CD4-positive, alpha-beta T cell treated with Interleukin-1 beta for 1 hour (primary cell): ENCODE measurements around the gene PCNP.
A peak's percentile ranks its signal among the peaks of the same experiment; 100 is the strongest.
"Not testable (repeated sequence)": the region's sequence is repeated elsewhere in the genome, so short reads cannot be mapped to it uniquely, and the experiment has no call there.

Experiments
- DNase-seq, 2 donors: peaks; one replicate each; pipeline ENCODE4 v3.0.0-alpha.2; 2020 to 2022

Gene PCNP

DNA sequence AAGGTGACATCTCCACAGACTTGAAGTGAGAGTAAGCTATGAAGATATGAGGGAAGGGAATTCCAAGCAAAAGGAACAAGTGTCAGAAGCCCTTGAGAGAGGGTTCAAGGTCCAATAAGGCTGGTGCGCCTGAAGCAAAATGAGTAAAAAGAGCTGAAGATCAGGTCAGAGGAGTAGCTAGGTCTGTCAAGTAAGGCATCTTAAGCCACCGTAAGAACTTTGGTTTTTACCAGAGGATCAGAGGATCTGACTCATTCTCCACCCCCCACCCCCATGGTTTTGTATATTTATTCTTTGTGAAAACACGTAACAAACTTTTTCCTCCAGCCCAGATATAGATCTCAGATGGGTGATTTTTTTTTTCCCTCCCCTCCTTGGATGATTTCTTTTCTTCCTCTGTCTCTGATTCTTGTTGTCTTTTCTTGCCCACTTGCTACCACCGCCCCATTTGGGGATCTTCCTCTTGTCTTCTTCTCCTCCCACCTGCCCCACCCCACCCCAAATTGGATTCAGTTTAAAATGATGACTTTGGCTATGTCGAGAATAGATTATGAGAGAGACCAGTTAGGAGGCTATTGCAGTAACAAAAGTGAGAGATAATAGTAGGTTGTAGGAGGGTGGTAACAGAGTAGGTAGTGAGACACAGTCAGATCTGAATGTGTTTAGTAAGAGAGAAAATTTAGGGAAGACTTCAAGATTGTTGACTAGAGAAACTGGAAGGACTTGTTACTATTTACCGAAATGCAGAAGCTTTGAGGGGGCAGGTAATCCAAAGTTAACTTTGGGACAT is 6.3 kb upstream of the PCNP start:
- no peak for DNase-seq

DNA sequence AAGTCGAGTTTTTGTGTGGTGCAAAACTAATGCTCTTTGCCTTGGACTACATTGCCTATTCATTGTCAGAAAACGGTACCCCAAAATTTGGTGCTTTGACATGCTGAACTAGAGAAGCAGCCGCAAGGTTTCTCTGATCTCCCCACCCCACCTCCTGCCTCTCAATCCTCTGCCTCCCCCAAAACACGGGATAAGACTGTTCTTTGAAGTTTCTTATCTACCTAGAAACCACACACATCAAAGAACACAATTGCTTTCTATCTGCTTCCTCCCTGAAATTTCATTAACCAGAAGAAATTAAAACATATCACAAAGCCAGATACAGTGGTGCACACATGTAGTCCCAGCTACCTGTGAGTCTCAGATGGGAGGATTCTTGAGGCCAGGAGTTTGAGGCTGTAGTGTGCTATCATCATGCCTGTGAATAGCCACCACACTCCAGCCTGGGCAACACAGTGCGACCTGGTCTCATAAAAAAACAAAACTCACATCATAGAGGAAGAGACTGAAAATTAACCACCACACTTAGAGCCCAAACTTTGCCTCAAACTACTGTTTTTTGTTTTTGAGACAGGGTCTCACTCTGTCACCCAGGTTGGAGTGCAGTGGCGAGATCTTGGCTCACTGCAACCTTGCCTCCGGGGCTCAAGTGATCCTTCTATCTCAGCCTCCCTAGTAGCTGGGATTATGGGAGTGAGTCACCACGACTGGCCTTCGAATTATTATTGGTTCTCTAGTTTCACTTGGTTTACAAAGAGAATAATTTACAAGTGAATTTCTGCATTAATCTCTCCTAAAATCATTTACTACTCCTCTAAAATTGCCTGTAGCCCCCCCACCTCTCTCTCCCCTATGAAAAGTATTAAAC is 2.7 kb upstream of the PCNP start:
- peak in 1 of 2 donors; percentile 52 for DNase-seq

DNA sequence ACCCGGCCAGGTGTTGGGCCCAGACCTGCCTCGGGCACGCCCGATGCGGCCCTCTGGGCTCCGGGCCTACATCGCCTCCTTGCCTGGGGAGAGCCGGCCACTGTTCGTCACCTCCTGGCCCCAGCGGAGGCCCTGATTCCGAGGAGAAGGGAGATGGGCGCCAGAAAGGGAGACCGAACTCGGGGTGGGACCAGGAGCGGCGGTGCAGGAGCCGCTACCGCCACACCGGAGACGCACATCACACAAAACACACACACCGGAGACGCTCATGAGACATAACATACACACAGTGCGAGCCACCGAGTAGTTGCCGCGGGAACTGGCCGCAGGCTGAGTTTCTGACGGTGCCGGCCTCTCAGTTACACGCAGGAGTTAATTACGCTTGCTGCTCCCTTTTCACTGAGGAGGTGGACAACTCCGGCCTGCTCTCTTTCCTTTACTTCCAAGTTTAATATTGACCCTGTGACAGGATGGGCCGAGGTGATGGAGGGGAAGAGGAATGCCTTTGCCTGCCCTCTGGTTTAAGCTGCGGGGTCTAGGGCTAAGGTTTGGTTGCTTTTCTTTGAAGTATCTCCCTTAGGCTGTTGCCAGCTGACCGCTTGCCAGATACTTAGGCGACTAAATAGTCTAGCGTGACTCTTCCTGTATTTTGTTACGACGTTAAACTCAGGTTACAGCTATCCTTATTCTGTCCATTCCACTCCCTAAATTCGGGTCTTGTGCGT is 570 bp downstream of the PCNP start:
- peak; percentile 64 to 66 for DNase-seq

DNA sequence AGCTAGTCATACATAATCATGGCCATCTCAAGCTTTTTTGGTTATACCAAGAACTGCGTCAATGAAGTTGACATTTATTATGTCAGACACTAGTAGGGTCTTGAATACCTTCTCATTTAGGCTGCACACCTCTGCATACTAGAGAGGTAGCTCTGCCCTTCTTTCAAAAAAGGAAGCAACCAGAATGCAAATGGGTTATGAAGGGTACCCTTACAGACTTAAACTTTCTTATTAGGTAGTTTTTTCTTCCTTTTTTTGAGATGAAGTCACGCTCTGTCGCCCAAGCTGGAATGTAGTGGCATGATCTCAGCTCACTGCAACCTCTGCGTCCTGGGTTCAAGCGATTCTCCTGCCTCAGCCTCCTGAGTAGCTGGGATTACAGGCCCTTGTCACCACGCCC is 3.3 kb downstream of the PCNP start:
- DNase-seq, result no peak

DNA sequence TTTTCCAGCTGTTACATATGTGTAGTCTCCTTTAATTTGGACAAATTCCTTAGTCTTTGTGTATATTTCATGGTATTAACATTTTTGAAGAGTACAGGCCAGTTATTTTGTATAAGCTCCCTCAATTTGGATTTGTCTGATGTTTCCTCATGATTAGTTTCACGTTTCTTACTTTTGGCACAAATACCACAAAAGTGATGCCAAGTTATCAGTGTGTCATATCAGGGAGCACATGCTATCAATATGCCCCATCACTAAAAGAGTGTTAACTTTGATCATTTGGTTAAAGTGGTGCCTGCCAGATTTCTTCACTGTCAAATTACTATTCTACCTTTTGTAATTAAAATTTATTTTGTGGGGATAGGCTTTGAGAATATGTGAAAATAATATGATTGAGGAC is 14.6 kb downstream of the PCNP start:
- no peak for DNase-seq

DNA sequence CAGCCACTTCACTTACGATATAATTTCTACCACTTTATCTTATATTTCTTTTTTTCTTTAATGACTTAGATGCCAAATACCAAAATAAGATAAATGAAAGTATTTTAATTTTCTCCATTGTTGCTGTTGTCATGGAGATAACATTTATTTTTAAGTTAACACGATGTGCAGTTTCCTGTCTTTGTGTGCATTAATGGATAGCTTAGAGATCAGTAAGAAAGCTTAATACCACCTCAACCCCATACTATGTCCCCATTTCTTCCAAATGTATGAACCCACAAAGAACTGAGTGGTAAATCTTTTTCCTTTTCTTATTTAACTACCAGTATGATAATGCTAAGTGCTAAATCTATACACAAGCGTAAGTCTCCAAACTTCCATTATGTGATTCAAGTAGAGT is 17.1 kb downstream of the PCNP start:
- no peak for DNase-seq

DNA sequence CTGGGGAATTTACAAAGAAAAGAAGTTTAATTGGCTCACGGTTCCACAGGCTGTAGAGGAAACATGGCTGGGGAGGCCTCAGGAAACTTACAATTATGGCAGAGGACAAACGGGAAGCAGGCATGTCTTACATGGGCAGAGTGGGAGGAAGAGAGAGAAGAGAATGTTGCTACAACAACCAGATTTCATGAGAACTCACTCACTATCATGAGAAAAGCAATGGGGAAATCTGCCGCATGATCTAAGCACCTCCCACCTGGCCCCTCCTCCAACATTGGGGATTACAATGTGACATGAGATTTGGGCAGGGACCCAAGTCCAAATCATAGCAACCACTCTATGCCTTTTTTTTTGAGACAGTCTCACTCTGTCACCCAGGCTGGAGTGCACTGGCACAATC is 28.8 kb downstream of the PCNP start:
- DNase-seq, result no peak

DNA sequence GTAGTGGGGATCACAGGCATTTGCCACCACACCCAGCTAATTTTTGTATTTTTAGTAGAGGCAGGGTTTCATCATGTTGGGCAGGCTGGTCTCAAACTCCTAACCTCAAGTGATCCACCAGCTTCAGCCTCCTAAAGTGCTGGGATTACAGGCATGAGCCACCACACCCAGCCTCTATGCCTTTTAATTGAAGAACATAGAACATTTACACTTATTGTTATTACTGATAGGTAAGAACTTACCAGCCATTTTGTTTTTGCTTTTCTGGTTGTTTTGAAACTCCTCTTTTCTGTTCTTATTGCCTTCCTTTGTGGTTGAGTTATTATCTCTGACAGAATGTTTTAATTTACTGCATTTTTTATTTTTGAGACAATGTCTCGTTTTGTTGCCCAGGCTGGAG is 29.2 kb downstream of the PCNP start:
- DNase-seq, result no peak

DNA sequence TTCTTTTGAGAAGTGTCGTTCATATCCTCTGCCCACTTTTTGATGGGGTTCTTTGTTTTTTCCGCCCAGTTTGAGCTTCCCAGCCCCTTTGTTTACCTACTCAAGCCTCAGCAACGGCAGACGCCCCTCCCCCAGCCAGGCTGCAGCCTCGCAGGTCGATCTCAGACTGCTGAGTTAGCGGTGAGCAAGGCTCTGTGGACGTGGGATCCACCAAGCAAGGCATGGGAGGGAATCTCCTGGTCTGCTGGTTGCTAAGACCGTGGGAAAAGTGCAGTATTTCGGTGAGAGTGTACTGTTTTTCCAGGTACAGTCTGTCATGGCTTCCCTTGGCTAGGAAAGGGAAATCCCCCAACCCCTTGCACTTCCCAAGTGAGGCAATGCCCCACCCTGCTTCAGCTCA is 31.4 kb downstream of the PCNP start:
- DNase-seq, result not testable (repeated sequence)

DNA sequence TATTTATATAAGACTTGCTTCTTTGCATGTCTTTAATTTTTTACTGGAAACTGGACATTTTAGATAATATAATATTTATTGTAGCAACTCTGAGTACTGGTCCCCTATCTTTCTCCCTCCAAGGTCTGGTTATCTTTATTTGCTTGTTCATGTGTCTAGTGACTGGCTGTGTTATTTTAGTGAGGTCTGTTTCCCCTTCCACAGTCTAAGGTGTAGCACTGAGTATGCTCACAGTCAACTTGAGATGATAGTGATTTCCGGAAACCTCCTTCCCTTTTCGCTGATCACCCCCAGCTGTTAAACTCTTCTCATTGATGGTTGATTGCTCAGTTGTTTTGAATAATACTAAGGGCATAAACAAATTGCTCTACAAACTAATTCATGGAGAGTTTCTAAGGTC is 37.0 kb downstream of the PCNP start:
- no peak for DNase-seq

DNA sequence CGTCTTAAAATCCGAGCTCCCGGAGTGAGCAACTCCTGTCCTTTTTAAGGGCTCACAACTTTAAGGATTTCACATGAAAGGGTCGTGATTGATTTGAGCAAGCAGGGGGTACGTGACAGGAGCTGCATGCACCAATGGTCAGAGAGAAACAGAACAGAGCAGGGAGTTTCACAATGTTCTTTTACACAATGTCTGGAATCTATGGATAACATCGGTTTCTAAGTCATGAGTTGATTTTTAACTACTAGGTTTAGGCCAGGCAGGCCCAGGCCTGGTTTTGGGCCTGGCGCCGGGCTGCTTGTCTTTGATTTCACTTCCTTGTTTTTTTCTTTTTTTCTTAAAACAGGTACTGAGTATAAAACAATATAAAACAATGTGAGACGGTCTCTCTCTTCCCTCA is 39.0 kb downstream of the PCNP start:
- not testable (repeated sequence) for DNase-seq

DNA sequence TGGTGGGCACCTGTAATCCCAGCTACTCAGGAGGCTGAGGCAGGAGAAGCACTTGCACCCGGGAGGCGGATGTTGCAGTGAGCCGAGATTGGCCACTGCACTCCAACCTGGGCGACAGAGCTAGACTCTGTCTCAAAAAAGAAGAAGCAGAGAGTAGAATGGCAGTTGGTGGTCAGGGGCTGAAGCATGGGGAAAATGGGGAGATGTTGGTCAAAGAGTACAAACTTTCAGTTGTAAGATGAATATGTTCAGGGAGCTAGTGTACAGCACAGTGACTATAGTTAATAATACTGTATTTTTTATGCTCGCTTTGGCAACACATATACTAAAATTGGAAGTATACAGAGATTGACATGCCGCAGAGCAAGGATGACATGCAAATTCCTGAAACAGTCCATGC is 41.5 kb downstream of the PCNP start:
- no peak for DNase-seq

DNA sequence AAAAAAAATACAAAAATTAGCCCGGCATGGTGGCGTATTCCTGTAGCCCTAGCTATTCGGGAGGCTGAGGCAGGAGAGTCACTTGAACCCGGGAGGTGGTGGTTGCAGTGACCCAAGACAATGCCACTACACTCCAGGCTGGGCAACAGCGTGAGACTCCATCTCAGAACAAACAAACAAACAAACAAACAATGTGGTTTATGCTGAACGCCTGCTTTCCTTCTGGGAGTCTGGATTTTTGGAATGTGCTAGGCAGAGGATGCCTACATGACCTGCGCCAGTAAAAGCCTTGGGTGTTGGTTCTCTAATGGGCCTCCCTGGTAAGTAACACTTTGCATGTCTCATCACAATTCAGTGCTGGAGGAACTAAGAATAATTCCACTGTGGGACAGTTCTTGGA is 43.5 kb downstream of the PCNP start:
- no peak for DNase-seq

DNA sequence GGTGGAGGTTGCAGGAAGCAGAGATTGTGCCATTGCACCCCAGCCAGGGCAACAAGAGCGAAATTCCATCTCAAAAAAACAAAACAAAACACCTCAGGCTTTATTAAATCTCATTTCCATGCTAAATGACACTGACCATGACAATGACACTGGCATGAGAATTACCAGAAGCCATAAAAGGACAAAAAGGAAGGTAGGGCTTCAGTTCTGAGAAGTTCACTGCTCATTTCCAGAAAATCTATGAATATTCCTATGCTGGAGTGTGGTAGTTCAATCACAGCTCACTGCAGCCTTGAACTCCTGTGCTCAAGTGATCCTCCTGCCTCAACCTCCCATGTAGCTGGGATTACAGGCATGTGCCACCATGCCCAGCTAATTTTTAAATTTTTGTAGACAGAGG is 44.7 kb downstream of the PCNP start:
- no peak for DNase-seq

DNA sequence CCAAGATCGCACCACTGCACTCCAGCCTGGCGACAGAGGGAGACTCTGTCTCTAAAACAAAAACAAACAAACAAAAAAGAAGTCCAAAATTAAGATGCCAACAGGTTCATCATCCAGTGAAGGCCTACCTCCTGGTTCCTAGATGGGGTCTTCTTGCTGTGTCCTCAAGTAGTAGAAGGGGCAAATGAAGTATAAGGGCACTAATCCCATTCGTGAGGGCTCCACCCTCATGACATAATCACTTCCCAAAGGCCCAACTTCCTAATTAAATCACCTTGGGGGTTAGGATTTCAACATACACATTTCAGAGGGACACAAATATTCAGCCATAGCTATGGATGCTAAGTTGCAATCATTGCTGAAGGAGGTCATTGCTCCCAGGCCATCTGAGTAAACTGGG is 45.8 kb downstream of the PCNP start:
- no peak for DNase-seq

DNA sequence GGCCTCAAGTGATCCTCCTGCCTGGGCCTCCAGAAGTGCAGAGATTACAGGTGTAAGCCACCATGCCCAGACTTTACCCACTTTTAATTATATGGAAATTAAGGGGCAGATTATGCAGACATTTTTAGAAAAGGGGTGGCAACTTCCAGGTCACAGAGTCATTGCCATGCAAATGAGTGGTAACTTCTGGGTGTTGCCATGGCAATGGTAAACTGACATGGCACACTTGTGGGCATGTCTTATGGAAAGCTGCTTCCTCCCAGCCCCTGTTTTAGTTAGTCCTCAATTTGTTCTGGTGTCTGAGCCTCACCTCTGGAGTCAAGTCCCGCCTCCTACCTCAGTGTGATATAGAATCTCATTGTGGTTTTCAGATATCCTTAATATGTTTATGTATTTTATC is 49.7 kb downstream of the PCNP start:
- no peak for DNase-seq

DNA sequence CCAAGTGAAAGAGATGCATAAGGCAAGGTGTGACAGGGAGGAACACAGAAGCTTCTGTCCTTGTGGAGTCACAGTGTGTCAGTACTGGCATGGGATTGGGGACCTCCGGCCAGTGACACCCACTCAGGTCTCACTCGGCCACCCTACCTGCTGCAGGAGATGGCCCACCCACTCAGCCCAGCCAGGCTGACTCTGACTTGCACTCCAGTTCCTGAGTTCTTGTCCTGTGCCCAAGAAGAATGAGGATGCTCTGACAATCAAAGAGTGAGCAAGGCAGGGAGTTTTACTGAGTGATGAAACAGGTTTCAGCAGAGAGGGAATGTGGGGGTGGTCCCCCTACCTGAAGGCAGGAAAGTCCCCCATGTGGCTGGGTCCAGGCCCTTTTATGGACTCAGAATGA is 50.9 kb downstream of the PCNP start:
- DNase-seq, result no peak

DNA sequence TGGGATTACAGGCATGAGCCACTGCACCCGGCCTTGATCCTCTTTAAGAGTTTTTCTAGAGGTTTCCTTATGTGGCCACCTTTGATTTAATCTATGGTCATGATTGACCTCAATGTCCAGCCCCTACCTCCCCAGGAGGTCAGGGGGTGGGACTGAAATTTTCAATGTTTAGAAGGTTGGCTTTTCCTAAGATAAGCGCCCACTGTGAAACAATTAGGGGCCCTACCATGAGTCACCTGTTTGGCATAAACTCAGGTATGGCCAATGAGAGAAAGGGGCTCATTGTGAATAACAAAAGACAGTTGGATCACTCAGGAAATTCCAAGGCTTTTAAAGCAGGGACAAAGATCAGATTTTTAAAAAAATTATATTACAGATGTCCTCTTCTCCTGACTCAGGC is 51.9 kb downstream of the PCNP start:
- DNase-seq, result no peak

DNA sequence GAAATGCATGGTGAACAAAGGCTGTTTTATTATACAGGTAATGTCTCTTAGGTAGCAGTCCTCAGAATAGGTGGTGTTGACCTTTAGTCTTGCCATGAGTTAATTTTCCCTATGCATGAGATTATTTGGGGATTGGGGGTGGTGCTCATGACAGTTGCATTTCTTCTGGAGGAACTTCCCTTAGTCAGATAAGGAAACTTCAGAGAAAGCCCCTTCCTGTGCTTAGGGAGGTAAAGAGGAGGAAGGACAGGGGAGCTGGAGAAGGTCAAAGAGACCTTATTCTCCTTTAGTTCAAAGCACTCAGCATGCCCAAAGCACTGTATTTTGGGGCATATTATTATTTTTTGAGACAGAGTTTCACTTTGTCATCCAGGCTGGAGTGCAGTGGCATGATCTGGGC is 55.2 kb downstream of the PCNP start:
- no peak for DNase-seq

DNA sequence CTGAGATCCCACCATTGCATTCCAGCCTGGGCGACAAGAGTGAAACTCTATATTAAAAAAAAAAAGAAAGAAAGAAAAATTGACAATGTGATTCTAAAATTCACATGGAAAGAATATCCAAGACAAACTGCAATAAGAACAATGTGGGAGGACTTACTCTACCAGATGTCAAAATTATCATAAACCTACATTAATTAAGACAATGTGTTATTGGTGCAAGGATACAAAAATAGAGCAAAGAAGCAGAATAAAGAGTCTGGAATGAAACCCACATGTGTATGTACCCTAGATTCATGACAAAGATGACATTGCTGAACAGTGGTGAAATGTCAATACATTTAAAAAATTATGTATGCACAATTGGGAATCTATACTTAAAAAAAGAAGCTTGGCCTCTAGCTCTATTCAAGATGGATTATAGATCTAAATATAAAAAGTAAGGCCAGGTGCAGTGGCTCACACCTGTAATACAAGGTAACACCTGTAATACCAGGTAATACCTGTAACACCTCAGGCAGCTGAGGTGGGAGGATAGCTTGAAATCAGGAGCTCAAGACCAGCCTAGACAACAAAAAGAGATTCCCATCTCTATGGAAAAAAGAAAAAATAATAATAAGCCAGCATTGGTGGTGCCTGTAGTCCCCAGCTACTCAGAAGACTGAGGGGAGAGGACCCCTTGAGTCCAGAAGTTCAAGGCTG is 57.3 kb downstream of the PCNP start:
- no peak for DNase-seq

DNA sequence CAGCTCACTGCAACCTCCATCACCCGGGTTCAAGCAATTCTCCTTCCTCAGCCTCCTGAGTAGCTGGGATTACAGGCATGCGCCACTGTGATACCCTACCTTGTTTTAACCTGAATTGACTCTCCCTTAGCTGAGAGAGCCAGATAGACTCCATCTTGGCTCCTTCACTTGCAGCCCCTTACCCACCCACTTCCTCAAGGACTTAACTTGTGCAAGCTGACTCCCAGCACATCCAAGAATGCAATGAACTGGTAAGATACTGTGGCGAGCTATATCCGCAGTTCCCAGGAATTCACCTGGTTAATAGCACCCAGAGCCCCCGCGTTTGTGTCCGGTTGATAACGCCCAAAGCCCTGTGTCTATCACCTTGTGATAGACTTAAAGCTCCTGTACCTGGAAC is 58.0 kb downstream of the PCNP start:
- DNase-seq, result not testable (repeated sequence)

DNA sequence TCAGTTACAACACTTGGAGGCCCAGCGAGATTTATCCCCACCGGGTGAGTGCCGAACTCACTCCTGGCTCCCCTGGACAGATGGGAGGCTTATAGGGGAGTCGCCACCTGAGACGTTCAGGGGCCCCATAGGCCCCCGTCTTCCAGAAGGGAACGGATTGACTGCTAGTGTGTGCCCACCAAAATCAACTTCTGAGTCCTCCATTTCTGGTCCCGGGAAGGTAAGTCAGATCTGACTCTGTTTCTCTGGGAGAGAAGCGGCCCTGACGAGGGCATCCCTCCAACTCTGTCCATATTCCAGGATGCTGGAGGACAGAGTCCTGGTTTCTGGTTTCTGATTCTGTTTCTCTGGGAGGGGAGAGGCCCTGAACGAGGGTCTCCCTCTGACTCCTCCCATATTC is 58.6 kb downstream of the PCNP start:
- no peak for DNase-seq

DNA sequence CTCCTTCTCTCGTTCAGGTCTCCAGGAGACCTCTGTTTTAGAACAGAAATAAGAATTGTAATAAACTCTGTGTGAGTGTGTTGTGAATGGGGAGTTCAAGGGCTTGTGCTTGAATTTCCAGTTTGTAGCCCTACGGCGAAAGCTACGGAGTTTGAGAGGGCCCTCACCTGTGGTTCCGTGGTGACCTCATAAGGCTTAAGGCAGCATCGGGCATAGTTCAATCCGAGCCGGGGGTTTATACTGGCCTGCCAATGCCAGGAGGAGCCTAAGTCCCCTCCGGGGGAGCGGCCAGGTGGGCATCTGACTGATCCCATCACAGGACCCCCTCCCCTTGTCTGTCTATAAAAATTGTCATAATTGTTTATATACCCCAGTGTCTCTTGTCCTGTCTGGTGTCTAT is 59.2 kb downstream of the PCNP start:
- no peak for DNase-seq
